HCT116 (cell line): ENCODE results near the gene DDR2. TPM values are rescaled to one million over a fixed set of nuclear protein-coding genes. Genes with fewer than 3 reads are reported as not detected.
"Not testable (repeated sequence)": the region's sequence is repeated elsewhere in the genome, so short reads cannot be mapped to it uniquely, and the experiment has no call there.

Experiments used
- ATAC-seq: fragments of 200-7000 bp; cut with Tn5 transposase; 2 replicates; pipeline ENCODE4 v1.9.1; 2020; ENCODE audit warnings: mild to moderate bottlenecking, moderate library complexity
- BruUV-seq: library from RNA; stranded (reverse); fragments of 400-500 nt; replicated peaks from 2 replicates; lab custom pipeline; 2021; lab: Mats Ljungman, UMichigan
- CTCF ChIA-PET: fragments of 300-600 bp; sonication (Branson Sonifier 250); formaldehyde crosslinking; loops from one replicate; lab custom pipeline; 2021; ENCODE audit warnings: antibody characterized with exemption; lab: Charles Lee
- POLR2A ChIA-PET: fragments of 300-600, 350-600 bp; sonication (Branson Sonifier 250); formaldehyde crosslinking; loops from one replicate; lab custom pipeline; 2021; ENCODE audit warnings: antibody characterized with exemption; lab: Charles Lee
- RAD21 ChIA-PET, 2 experiments: fragments of 300-600 bp; sonication (Branson Sonifier 250); formaldehyde crosslinking; loops; one replicate each; lab custom pipeline; 2023; ENCODE audit warnings: low total read pairs in 2 of 2; ENCODE audit not compliant: uncharacterized antibody in 2 of 2, unreplicated experiment in 2 of 2, low non-redundant PET in 1 of 2; lab: Charles Lee
- DNase-seq: peaks from one replicate; pipeline ENCODE4 v3.0.0-alpha.2; 2010; ENCODE audit warnings: low read depth, low spot score
- H2AFZ ChIP-seq: fragments of 200-600 bp; shearing (Covaris generic), sonication (generic); 2 replicates; pipeline ENCODE4 v1.6.1; 2017; ENCODE audit warnings: low read depth, mixed run types, mixed read lengths, antibody characterized with exemption, low read length; ENCODE audit not compliant: poor library complexity, severe bottlenecking
- H3K27ac ChIP-seq: 2 replicates; pipeline ENCODE4 v1.5.1; 2012; ENCODE audit warnings: low read depth, low read length
- H3K27me3 ChIP-seq: fragments of 200-600 bp; sonication (generic); 2 replicates; pipeline ENCODE4 v1.6.1; 2016; ENCODE audit warnings: mixed run types, low read length, mixed read lengths; ENCODE audit not compliant: insufficient read depth
- H3K36me3 ChIP-seq, 2 experiments: fragments of 200-500 bp in 1 of 2; fragments of 200-600 bp in 1 of 2; sonication (Bioruptor generic) in 1 of 2; sonication (generic) in 1 of 2; 2 replicates each; pipeline versions ENCODE4 v1.5.1 to v1.6.1; 2014 to 2016; ENCODE audit warnings: low read length in 2 of 2, inconsistent platforms in 1 of 2, mixed read lengths in 1 of 2, mixed run types in 1 of 2; ENCODE audit not compliant: insufficient read depth in 2 of 2, control insufficient read depth in 1 of 2
- H3K4me1 ChIP-seq, 2 experiments: fragments of 200-600 bp in 1 of 2; sonication (generic) in 1 of 2; 2 replicates each; pipeline versions ENCODE4 v1.5.1 to v1.6.1; 2012 to 2017; ENCODE audit warnings: low read length in 2 of 2, inconsistent platforms in 1 of 2, mild to moderate bottlenecking in 1 of 2, mixed read lengths in 1 of 2, mixed run types in 1 of 2, moderate library complexity in 1 of 2; ENCODE audit not compliant: insufficient read depth in 2 of 2, control insufficient read depth in 1 of 2
- H3K4me2 ChIP-seq: fragments of 200-600 bp; sonication (generic); 2 replicates; pipeline ENCODE4 v1.6.1; 2017; ENCODE audit warnings: mixed run types, low read length, mixed read lengths
- H3K4me3 ChIP-seq, 2 experiments: fragments of 200-600 bp in 1 of 2; sonication (generic) in 1 of 2; replicated peaks in 1 of 2; 2 replicates each; pipeline ENCODE4 v1.5.1; 2011 to 2016; ENCODE audit warnings: low read length in 2 of 2, control low read depth in 1 of 2, low read depth in 1 of 2, mild to moderate bottlenecking in 1 of 2, mixed read lengths in 1 of 2, mixed run types in 1 of 2
- H3K79me2 ChIP-seq: fragments of 200-600 bp; sonication (generic); 2 replicates; pipeline ENCODE4 v1.6.1; 2017; ENCODE audit warnings: mild to moderate bottlenecking, mixed run types, low read length, moderate library complexity, mixed read lengths; ENCODE audit not compliant: insufficient read depth
- H3K9ac ChIP-seq: fragments of 200-600 bp; sonication (generic); 2 replicates; pipeline ENCODE4 v1.6.1; 2016; ENCODE audit warnings: low read length, mixed read lengths
- H3K9me2 ChIP-seq: fragments of 200-600 bp; sonication (generic), shearing (Covaris generic); 2 replicates; pipeline ENCODE4 v1.6.1; 2017; ENCODE audit warnings: mixed run types, mild to moderate bottlenecking, moderate library complexity; ENCODE audit not compliant: insufficient read depth
- H3K9me3 ChIP-seq, 2 experiments: fragments of 200-500 bp in 1 of 2; fragments of 200-600 bp in 1 of 2; sonication (Bioruptor generic) in 1 of 2; sonication (generic) in 1 of 2; 2 replicates each; pipeline ENCODE4 v1.6.1; 2014 to 2017; ENCODE audit warnings: low read length in 2 of 2, mixed read lengths in 2 of 2, inconsistent platforms in 1 of 2, low read depth in 1 of 2, mild to moderate bottlenecking in 1 of 2, mixed run types in 1 of 2, moderate library complexity in 1 of 2; ENCODE audit not compliant: control insufficient read depth in 1 of 2, insufficient read depth in 1 of 2
- H4K20me1 ChIP-seq: fragments of 200-600 bp; sonication (generic), shearing (Covaris generic); 2 replicates; pipeline ENCODE4 v1.6.1; 2017; ENCODE audit warnings: mixed run types, mild to moderate bottlenecking, moderate library complexity; ENCODE audit not compliant: insufficient read depth
- EGR1 ChIP-seq: IDR thresholded peaks from 2 replicates; pipeline ENCODE4 v1.6.1; 2012; ENCODE audit warnings: low read depth
- ELF1 ChIP-seq: IDR thresholded peaks from 2 replicates; pipeline ENCODE4 v1.6.1; 2012; ENCODE audit warnings: low read depth, borderline replicate concordance
- POLR2AphosphoS5 ChIP-seq: IDR thresholded peaks from 2 replicates; pipeline ENCODE4 v1.6.1; 2011; ENCODE audit warnings: mild to moderate bottlenecking, low read depth, low read length, moderate library complexity
- SIN3A ChIP-seq: IDR thresholded peaks from 2 replicates; pipeline ENCODE4 v1.6.1; 2012; ENCODE audit warnings: low read depth
- SP1 ChIP-seq: IDR thresholded peaks from 2 replicates; pipeline ENCODE4 v1.6.1; 2012; ENCODE audit warnings: low read depth
- intact Hi-C: fragments of 100-400 bp; cut with micrococcal nuclease; formaldehyde crosslinking; loops from 2 replicates; pipeline ENCODE4 v1.10.0; 2022
- total RNA-seq: library from RNA; stranded (reverse); gene quantifications from one replicate; pipeline ENCODE4 v1.2.1, GENCODE V29; 2021; ENCODE audit not compliant: unreplicated experiment

DDR2 gene
- total RNA-seq, 1 experiment from 2014 or later: 0.84 TPM

GRCh38 chr1:162790303-162790984 is 158.2 kb downstream of the DDR2 start, which contains the start of gene HSD17B7:
TSS of gene HSD17B7 (plus strand) at chr1:162790702. CDS start at chr1:162790801, 99 bp downstream.
- CTCF ChIA-PET: not testable (repeated sequence)

GRCh38 chr1:162790985-162791357 is 158.7 kb downstream of the DDR2 start:
- POLR2A ChIA-PET: interaction anchor here (0.8 kb wide), 1 partner anchor 95 kb away, joined by 3 read pairs; no protein-coding TSS in a partner anchor
- peak; percentile 8 for DNase-seq
- RAD21 ChIA-PET, H3K9me2 ChIP-seq, H3K36me3 ChIP-seq, H3K4me1 ChIP-seq, CTCF ChIA-PET, H4K20me1 ChIP-seq, H3K27me3 ChIP-seq, H2AFZ ChIP-seq, intact Hi-C loops, H3K79me2 ChIP-seq, H3K9me3 ChIP-seq: not testable (repeated sequence)
- Histone ChIP-seq H3K4me2 (peak overlapping the region; percentile 61), H3K9ac (peak overlapping the region; percentile 32; the same call in 1 of the 2 replicates), H3K27ac (peak overlapping the region; percentile 43), H3K4me3 (peak overlapping the region; percentile 50 to 53)
- TSS peak; percentile 76 for BruUV-seq
- peak; percentile 42 for ATAC-seq

More at GRCh38 chr1:162790303-162790984, 158.2 kb downstream of the DDR2 start, which contains the start of gene HSD17B7:
- RAD21 ChIA-PET, H3K9me3 ChIP-seq, H3K9me2 ChIP-seq, H3K36me3 ChIP-seq, H4K20me1 ChIP-seq, BruUV-seq, H3K27me3 ChIP-seq, H3K4me1 ChIP-seq, intact Hi-C loops, H3K79me2 ChIP-seq: not testable (repeated sequence)
- ATAC-seq (peak; percentile 100), DNase-seq (peak; percentile 72)
- peak within 1 kb of the TSS; percentile 44 for H2AFZ ChIP-seq
- peak within 1 kb of the TSS; percentile 67 for H3K4me2 ChIP-seq
- TF ChIP-seq EGR1 (peak; percentile 33; the same call in 1 of the 2 replicates), POLR2AphosphoS5 (peak; percentile 68), SP1 (peak; percentile 45; the same call in 1 of the 2 replicates), SIN3A (peak; percentile 29; the same call in 1 of the 2 replicates), ELF1 (peak; percentile 26)
- peak within 1 kb of the TSS; percentile 50 to 53 for H3K4me3 ChIP-seq
- H3K9ac ChIP-seq: peak within 1 kb of the TSS; percentile 32
- POLR2A ChIA-PET: interaction anchor here (0.8 kb wide), 1 partner anchor 94 kb away, joined by 3 read pairs; no protein-coding TSS in a partner anchor
- H3K27ac ChIP-seq: peak within 1 kb of the TSS; percentile 43

GRCh38 chr1:162794284-162794683 is 162.0 kb downstream of the DDR2 start:
- H3K36me3 ChIP-seq, H3K79me2 ChIP-seq, H2AFZ ChIP-seq, RAD21 ChIA-PET, ATAC-seq, H3K9me3 ChIP-seq, H3K4me3 ChIP-seq, DNase-seq, CTCF ChIA-PET, POLR2A ChIA-PET, BruUV-seq, H3K27me3 ChIP-seq, H3K9me2 ChIP-seq, H3K9ac ChIP-seq, intact Hi-C loops, H3K4me1 ChIP-seq, H4K20me1 ChIP-seq, H3K27ac ChIP-seq, H3K4me2 ChIP-seq: not testable (repeated sequence)

GRCh38 chr1:162796617-162797279 is 164.5 kb downstream of the DDR2 start:
- H3K36me3 ChIP-seq, H4K20me1 ChIP-seq, H3K9me3 ChIP-seq, H3K4me3 ChIP-seq, H3K9me2 ChIP-seq, H3K79me2 ChIP-seq, H2AFZ ChIP-seq, RAD21 ChIA-PET, H3K4me2 ChIP-seq, H3K9ac ChIP-seq, DNase-seq, H3K4me1 ChIP-seq, intact Hi-C loops, ATAC-seq, H3K27ac ChIP-seq, CTCF ChIA-PET, H3K27me3 ChIP-seq, POLR2A ChIA-PET, BruUV-seq: not testable (repeated sequence)
